Activated CD8-positive, alpha-beta memory T cell treated with anti-CD3 and anti-CD28 coated beads, Interleukin-2, amount 50 U/mL, for 1 hour (primary cell): ENCODE results near the gene ZNF599.
A peak's percentile ranks its signal among the peaks of the same experiment; 100 is the strongest.
"Not testable (repeated sequence)": the region's sequence is repeated elsewhere in the genome, so short reads cannot be mapped to it uniquely, and the experiment has no call there.

Experiments
- DNase-seq: peaks from one replicate; pipeline ENCODE4 v3.0.0-alpha.2; 2020; ENCODE audit errors: extremely low read depth

Gene ZNF599

GRCh38 chr19:34772697-34773554, at the start of gene ZNF599:
TSS of gene ZNF599 (minus strand) at chr19:34773215. CDS start at chr19:34772841, 374 bp downstream.
- DNase-seq, result peak; percentile 56

DNA sequence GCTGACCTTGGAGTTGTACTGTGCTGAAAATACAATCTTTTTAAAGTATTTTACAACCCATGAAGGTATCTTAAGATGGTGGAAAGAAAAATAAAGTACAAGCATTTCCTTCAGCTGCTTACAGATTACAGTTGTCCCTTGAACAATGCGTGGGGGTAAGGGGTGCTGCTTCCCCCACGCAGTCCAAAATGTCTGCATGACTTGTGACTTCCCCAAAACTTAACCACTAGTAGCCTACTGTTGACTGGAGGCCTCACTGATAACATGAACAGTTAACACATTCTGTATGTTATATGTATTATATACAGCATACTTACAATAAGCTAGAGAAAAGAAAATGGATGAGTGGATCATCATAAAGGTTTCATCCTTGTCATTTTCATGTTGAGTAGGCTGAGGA, 45.3 kb upstream of the ZNF599 start:
- no peak for DNase-seq

DNA sequence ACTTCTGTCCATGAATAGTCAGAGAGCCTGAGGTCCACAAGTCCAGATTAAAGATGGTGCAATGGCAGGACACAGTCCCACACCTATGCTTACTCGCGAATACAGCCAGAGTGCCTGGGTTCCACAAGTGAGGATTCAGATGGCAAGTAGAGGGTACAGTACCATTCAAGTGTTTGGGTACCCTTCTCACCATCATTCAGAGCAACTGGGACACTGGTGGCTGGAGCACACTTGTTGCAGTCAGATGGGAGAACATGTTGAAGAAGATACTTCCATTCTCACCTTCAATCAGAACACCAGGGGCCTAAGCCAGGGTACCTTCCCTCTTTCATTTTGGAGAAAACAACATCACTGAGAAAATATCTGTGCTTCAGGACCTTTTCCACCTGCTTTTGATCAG, 43.7 kb upstream of the ZNF599 start:
- no peak for DNase-seq

GRCh38 chr19:34808566-34808965, 35.6 kb upstream of the ZNF599 start:
- DNase-seq, result no peak

DNA sequence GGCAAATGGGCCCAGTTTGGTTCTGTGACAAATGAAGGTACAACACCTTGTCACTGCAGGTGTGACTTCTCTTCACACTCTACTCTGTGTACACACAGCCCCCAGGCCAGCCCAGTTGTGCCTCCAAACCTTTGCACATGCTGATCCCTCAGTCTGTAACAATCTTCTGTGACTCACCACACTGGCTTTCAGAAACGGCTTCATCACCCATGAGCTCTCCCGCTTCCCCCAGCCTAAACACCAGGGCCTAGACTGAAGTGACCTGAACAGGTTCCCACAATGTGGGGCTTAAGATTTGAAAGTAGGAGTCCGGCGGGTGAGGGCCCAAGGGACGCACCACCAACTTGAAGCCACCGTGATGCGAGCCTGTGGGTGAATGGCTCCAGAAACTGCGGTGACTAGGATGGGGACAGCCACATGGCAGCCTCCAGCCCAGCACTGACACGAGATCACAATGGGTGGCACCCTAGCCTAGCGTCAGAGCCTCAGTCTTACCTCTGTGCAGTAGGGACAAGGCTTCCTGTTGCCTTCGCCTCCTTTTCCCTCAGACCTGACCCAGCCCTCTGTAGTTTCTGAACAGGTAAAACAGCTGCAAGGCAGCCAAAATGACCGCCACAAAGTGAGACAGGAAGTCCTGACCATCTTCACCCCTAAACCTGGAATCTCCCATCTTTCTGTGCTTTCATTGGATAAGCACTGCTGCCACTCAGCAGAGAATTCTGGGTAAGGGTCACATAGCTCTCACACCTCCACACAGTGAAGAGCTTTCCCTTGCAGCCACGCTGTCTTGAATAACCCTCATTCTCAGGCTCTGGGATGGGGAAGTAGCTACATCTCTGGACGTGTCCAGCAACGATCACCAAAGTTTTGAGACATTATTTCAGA, 34.2 kb upstream of the ZNF599 start:
- DNase-seq, result no peak

DNA sequence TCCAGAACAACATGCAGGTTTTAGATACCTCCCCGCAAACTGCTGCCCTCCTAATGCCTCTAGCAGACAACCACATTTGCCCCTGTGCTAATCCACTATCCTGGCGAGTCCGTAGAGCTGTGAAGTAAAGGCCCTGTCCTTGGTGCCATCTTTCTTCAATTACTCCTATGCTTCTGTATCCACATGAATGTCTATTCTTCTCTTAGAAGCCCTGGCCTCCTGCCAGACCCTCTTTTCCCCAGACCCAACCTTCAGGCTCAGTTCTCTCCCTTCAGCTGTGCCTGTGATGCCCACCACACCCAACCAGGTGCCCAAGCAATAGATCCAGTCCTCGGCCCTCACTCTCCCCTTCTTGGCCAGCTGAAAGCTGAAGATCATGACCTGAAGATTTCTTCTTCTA, 31.1 kb upstream of the ZNF599 start:
- DNase-seq, result no peak

GRCh38 chr19:34796953-34797352, 23.9 kb upstream of the ZNF599 start:
- DNase-seq, result not testable (repeated sequence)

- DNase-seq, result no peak
Observed at GRCh38 chr19:34794066-34794960, 21.3 kb upstream of the ZNF599 start.

DNA sequence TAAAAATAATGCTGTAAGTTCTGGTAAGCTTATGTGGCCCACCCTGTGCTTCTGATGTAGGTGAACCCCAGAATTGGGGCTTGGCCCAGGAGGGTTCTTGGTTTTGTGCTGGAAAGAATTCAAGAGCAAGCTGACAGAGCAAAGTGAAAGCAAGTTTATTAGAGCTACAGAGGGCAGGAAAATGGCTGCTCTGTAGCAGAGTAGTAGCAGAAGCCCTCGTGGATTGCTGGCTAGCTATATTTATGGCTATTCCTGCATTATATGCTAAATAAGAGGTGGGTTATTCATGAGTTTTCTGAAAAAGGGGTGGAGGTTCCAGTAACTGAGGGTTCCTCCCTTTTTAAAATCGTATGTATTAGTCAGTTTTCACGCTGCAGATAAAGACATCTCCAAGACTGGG, 20.6 kb upstream of the ZNF599 start:
- DNase-seq, result no peak

GRCh38 chr19:34788074-34788473, 15.1 kb upstream of the ZNF599 start:
- no peak for DNase-seq

- no peak for DNase-seq
Observed at GRCh38 chr19:34787059-34787824, 14.2 kb upstream of the ZNF599 start.

DNA sequence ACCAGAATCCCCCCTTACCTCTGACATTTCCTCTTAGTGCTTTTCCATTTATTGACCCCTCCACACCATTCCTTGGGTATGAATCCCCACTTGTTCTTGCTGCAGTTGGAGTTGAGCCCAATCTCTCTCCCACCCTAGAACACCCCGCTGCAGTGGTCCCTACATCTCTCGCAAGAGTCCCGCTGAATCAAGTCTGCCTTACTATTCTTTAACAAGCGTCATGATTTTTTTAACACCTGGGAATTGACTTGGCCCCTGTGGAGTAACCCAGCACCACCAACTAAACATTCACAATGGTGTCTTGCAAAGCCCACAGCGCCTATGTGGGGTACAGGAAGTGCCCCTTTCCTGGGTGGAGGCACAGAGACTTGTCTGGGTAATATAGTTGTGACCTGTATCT, 13.2 kb upstream of the ZNF599 start:
- no peak for DNase-seq

- no peak for DNase-seq
Observed at GRCh38 chr19:34779652-34780051, 6.6 kb upstream of the ZNF599 start.

DNA sequence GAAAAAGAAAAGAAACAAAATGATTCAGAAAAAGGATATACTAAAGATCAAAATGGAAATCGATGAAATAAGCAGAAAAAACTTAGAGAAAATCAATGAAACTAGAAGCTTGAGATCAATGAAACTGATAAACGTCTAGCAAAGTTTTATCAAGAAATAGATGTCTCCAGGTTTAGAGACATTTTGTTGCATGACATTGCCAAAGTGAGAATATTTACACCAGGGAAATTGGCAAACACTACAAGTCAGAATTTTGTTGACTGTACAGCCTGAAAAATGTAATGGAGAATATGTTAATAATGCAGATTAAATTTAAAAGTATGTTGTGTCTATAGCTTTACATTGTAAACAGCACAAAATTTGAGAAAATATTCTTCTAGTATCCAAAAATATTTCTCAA, 5.3 kb upstream of the ZNF599 start:
- no peak for DNase-seq

DNA sequence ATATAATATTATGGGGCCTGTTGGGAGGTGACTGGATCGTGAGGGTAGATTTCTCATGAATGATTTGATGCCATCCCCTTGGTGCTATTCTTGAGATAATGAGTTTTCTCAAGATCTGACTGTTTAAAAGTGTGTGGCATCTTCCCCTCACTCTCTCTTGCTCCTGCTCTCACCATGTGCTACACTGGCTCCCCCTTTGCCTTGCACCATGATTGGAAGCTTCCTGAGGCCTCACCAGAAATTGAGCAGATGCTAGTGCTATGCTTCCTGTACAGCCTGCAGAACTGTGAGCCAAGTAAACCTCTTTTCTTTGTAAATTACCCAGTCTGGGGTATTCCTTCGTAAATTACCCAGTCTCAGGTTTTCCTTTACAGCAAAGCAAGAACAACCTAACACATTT, 1.8 kb upstream of the ZNF599 start:
- no peak for DNase-seq

GRCh38 chr19:34773555-34773864, 495 bp upstream of the ZNF599 start:
- no peak for DNase-seq

DNA sequence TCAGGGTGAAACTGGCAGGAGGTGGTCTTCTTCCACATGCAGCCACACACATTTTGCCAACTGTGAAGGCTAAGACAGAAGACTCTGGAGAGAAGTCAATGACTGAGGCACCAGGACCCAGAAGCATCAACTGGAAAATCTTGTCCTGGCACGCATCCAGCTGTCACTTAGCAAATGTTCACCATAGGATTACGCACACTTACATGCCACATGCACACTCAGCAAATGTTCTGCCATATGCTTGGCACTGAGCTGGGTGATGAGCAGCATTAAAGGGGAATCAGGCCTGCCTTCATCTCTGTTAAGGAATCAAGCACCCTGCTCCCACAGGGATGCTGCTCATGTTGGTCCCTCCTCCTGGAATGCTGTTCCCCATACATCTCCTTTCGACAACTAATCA, 5.1 kb downstream of the ZNF599 start:
- no peak for DNase-seq

- no peak for DNase-seq
Observed at GRCh38 chr19:34766386-34766785, 6.6 kb downstream of the ZNF599 start.

DNA sequence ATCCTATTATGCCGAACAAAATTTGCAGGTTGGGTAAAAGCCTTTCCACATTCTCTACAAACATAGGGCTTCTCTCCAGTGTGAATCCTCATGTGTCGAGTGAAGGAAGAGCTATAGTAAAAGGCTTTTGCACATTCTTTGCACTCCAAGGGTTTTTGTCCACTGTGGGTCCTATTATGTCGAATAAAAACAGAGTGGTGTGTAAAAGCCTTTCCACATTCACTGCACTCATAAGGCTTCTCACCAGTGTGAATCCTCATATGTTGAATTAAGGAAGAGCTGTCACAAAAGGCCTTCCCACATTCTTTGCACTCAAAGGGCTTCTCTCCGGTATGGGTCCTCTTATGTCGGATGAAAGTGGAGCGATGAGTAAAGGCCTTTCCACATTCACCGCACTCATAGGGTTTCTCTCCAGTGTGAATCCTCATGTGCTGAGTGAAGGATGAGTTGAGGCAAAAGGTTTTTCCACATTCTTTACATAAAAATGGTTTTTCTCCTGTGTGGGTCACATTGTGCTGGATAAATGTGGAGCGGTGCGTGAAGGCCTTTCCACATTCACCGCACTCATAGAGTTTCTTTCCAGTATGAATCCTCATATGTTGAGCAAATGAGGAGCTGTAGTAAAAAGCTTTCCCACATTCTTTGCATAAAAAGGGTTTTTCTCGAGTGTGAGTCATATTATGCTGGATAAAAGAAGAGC, 13.6 kb downstream of the ZNF599 start:
- DNase-seq, result no peak

- DNase-seq, result no peak
Observed at GRCh38 chr19:34757441-34757840, 15.6 kb downstream of the ZNF599 start.
